BE2C (cell line): Measurements from ENCODE around the gene MLST8.

Source experiments
- DNase-seq: peaks from one replicate; pipeline ENCODE4 v3.0.0-alpha.2; 2020
- H3K27me3 ChIP-seq: fragments of 250-450 bp; sonication (Bioruptor Pico); 2 replicates; pipeline ENCODE4 v1.5.1; 2020; ENCODE audit warnings: mild to moderate bottlenecking
- H3K36me3 ChIP-seq: fragments of 250-450 bp; sonication (Bioruptor Pico); 2 replicates; pipeline ENCODE4 v1.5.1; 2020; ENCODE audit warnings: mild to moderate bottlenecking
- H3K4me1 ChIP-seq: fragments of 250-450 bp; sonication (Bioruptor Pico); 2 replicates; pipeline ENCODE4 v1.5.1; 2020
- H3K4me3 ChIP-seq: 2 replicates; pipeline ENCODE4 v1.5.1; 2011; ENCODE audit warnings: low read depth, low read length
- H3K9me3 ChIP-seq: fragments of 250-450 bp; sonication (Bioruptor Pico); 2 replicates; pipeline ENCODE4 v1.5.1; 2020
- TF ChIP-seq, protein P1 (sequence below): IDR thresholded peaks from 2 replicates; pipeline ENCODE4 v1.5.1; 2012; ENCODE audit warnings: mild to moderate bottlenecking, low read depth, low read length

Gene MLST8

DNA sequence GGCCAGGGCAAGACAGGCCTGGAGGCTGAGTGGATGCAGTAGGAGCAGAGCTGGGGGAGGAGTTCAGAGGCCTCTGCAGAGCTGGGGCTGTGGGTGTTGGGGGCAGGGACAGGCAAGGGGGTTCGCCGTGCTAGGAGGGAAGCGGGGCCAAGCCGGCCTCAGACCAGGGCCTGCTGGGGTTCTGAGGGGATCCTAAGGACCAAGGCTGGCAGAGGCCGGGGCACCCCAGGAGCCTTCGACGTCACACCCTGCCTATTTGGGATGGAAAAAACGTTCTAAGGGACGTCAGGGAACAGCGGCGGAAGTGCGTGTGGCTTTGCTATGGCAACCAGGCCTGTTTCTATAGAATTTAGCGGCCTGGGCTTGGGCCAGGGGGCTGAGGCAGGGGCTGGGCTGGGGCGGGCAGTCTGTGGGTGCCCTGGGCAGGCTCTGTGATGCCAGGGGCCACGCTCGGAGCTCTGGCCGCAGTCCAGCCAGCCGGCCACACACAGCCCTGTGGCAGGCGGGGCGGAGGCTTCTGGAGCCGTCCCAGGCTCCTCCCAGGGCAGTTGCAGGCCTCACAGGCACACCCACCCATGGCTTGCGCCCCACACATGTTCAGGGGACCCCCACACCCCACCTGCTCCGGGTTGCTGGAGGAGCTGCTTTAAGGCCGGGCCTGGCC lies 45.9 kb upstream of the MLST8 start:
- peaks cover 14% of the 10 kb centered on the region for H3K4me1 ChIP-seq
- H3K27me3 ChIP-seq, result no peaks in the 10 kb centered on the region
- peak overlapping the region; percentile 49 for H3K4me3 ChIP-seq
- TF ChIP-seq, protein P1, sequence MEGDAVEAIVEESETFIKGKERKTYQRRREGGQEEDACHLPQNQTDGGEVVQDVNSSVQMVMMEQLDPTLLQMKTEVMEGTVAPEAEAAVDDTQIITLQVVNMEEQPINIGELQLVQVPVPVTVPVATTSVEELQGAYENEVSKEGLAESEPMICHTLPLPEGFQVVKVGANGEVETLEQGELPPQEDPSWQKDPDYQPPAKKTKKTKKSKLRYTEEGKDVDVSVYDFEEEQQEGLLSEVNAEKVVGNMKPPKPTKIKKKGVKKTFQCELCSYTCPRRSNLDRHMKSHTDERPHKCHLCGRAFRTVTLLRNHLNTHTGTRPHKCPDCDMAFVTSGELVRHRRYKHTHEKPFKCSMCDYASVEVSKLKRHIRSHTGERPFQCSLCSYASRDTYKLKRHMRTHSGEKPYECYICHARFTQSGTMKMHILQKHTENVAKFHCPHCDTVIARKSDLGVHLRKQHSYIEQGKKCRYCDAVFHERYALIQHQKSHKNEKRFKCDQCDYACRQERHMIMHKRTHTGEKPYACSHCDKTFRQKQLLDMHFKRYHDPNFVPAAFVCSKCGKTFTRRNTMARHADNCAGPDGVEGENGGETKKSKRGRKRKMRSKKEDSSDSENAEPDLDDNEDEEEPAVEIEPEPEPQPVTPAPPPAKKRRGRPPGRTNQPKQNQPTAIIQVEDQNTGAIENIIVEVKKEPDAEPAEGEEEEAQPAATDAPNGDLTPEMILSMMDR, result no peak
- no peaks in the 10 kb centered on the region for H3K9me3 ChIP-seq
- peak; percentile 52 for DNase-seq
- peaks cover 26% of the 10 kb centered on the region for H3K36me3 ChIP-seq

DNA sequence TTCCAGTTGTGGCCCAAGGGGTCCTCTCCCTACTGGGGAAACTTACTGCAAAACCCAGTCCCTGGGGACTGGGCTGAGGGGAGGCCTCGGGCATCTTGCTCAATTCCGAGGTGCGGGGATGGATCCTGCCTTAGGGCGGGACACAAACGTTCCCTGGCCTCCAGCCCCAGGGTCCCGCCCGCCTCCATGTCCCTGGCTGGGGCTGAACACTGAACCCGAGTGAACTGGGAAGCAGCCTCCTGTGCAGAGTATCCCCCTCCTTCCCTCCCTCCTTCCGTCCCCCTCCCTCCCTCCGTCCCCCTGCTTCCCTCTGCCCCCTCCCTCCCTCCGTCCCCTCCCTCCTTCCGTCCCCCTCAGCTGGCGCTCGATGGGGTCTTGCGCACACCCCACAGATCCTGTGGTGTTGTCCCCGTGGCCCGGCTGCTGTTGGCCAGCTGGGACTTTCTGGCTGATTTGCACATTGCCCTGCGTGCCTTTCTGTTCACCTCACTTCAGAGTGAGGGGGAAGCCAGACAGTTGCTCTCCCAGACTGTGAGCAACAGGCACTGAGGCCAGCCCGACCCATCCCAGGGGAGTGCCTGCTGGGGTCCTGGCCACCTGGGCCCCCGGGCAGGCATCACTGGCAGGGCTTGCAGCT lies 44.2 kb upstream of the MLST8 start:
- H3K27me3 ChIP-seq, result no peaks in the 10 kb centered on the region
- DNase-seq, result peak; percentile 63
- H3K4me3 ChIP-seq, result no peak overlapping the region
- TF ChIP-seq, protein P1, result no peak
- peaks cover 23% of the 10 kb centered on the region for H3K36me3 ChIP-seq
- H3K9me3 ChIP-seq, result no peaks in the 10 kb centered on the region
- peaks cover 14% of the 10 kb centered on the region for H3K4me1 ChIP-seq

DNA sequence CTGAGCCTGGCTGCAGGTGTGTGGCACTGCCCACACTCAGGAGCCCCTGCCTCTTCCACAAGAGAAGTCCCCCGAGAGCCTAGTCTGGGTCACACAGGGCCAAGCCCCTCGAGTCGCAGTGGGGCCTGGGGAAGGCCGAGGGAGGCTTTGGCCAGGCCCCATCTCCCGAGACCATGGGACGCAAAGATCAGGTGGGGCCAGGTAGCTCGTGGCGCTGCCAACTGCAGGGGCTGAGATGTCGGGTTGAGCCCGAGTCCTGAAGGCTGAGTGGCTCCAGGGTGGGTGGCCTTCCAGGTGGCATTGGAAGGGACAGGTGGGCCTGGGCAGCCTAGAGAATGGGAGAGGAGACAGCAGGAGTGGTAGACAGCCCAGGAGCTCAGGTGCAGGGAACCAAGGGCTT lies 43.3 kb upstream of the MLST8 start:
- Histone ChIP-seq H3K27me3 (no peaks in the 10 kb centered on the region), H3K4me3 (no peak overlapping the region), H3K9me3 (no peaks in the 10 kb centered on the region), H3K4me1 (peaks cover 14% of the 10 kb centered on the region), H3K36me3 (peaks cover 31% of the 10 kb centered on the region)
- TF ChIP-seq, protein P1, result no peak
- no peak for DNase-seq

DNA sequence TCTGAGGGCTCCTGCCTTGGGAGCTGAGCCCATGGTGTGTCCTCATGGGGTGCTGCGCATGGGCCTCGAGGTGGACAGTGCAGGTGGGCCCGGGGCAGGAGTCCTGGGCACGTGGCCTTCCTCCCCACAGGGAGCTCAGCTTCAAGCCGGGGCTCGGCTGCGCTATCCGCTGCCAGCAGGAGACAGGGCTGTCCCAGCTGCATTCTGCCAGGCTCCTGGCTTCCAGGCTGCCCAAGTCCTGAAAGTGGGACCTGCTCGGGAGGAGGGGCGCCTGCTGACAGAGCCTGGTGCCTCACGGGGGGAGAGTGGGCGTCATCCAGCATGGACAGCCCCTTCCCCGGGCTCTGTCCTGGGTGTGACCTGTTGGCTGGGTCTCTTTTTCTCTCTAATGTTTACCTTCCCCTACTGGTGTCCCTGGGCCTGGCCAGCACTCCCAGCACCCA lies 42.6 kb upstream of the MLST8 start:
- H3K9me3 ChIP-seq, result no peaks in the 10 kb centered on the region
- peaks cover 14% of the 10 kb centered on the region for H3K4me1 ChIP-seq
- H3K27me3 ChIP-seq, result no peaks in the 10 kb centered on the region
- DNase-seq, result no peak
- TF ChIP-seq, protein P1, result no peak
- H3K4me3 ChIP-seq, result no peak overlapping the region
- peaks cover 39% of the 10 kb centered on the region for H3K36me3 ChIP-seq

DNA sequence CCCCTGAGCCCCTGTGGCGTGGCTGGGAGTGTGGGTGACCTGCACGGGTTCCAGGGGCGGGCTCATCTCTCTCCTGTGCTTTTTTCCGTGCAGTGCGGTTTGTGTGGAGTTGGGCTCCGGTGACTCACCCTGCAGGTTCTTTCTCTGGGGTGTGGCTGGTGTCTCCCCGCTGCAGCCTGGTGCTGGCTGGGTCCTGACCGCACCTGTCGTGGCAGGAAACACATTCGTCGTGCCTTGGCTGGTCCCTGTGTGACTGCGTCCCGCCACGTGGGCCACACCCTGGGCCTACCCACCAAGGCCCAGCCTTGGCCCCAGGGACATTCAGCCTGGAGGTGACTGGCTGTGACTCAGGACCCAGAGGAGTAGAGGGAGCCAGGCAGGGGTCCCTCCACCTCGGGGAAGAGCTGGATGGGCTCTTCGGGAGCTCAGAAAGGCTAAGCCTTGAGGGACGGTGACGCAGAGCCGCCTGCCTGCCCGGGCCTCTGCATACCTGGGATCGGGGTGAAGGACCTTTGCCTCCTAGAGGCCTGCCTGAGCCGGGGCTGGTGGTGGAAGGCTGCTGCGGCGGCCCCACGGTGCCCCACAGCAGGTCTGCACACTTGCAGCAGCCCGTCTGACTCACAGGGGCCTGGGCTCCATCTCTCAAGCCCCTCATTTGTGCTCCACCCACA lies 41.9 kb upstream of the MLST8 start:
- Histone ChIP-seq H3K9me3 (no peaks in the 10 kb centered on the region), H3K4me1 (peaks cover 14% of the 10 kb centered on the region), H3K4me3 (no peak overlapping the region), H3K36me3 (peaks cover 46% of the 10 kb centered on the region), H3K27me3 (no peaks in the 10 kb centered on the region)
- DNase-seq, result no peak
- TF ChIP-seq, protein P1, result no peak

DNA sequence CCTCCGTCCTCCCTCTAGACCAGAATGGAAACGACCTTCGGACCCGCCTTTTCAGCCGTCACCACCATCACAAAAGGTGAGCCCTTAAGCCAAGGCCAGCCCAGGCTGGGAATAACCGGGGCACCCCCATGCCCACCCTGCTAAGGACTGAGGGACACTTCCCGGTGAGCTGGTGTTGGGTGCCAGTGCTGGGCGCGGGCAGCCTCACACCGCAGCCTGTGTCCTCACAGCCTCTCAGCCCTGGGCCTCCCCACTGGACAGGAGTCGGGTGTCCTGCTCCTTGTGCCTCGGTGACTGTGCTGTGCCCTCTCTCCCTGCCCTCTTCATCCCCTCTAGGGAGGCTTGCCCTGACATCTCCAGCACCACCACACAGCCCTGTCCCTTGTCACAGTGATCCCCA lies 39.4 kb upstream of the MLST8 start:
- no peaks in the 10 kb centered on the region for H3K27me3 ChIP-seq
- H3K4me1 ChIP-seq, result peaks cover under 1% of the 10 kb centered on the region
- no peaks in the 10 kb centered on the region for H3K9me3 ChIP-seq
- H3K4me3 ChIP-seq, result no peak overlapping the region
- TF ChIP-seq, protein P1, result no peak
- peaks cover 50% of the 10 kb centered on the region for H3K36me3 ChIP-seq
- no peak for DNase-seq
